22Rv1 (cell line): Measurements from ENCODE around the gene RASSF1.

Source experiments
- CTCF ChIP-seq: fragments of 450-650 bp; IDR thresholded peaks from 2 replicates; pipeline ENCODE4 v1.5.1; 2017; ENCODE audit warnings: mild to moderate bottlenecking
- ZFX ChIP-seq: fragments of 450-650 bp; IDR thresholded peaks from 2 replicates; pipeline ENCODE4 v1.6.1; 2017; ENCODE audit warnings: antibody characterized with exemption, borderline replicate concordance

GRCh38 chr3:50330330-50330729 is 10.3 kb downstream of the RASSF1 start:
- TF ChIP-seq CTCF = no peak
- no peak for TF ChIP-seq ZFX
